Measurements from ENCODE around the gene GALNT9. TPM values are rescaled to one million over a fixed set of nuclear protein-coding genes. Genes with fewer than 3 reads are reported as not detected.
"Not testable (repeated sequence)": the region's sequence is repeated elsewhere in the genome, so short reads cannot be mapped to it uniquely, and the experiment has no call there.

The GALNT9 gene
- total RNA-seq, 1 experiment from 2014 or later: 1.7 TPM

- no peak for DNase-seq (ENCODE audit: low spot score)
Observed at GRCh38 chr12:132265056-132265800, 64.2 kb downstream of the GALNT9 start.

DNA sequence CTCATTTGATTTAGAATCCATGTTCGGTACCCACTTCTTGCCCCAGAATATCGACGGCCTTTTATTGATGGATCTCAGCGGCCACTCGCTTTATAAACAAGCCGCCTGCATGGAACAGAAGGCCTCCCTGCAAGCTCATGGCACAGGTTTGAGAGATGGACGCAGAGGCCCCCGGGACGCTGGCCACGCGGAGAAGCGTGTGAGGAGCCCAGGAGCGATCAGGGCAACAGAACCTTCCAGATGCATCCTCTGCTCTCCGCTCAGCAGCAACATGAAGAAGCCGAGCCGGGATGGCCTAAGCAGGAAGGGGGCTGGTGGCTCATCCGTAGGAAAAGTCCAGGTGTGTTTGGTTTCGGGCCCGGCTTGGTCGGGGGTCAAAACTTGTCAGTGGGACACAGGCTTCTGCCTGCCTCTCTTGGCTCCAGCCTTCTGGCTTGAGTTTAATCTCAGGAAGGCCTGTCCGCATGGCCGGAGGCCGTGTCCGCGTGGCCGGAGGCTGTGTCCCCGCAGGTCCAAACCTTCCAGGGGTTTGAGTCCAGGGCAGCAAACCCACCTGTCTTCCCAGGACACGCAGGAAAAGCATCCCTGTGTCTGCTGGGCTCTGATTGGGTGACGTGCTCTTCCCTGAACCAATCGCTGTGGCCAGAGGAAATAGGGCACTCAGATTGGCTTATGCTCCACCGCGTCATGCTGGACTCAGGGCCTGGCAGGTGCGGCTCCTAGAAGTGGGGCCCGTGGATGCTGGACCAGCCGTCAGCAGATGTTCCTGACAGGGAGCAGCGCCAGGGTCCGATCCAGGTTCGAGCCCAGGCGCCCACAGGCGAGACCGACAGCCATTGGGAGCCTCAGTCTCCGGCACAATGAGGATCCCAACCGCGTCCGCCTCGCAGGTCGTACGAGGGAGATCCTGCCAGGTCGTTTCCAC, 65.0 kb downstream of the GALNT9 start:
- no peak for DNase-seq (ENCODE audit: low spot score)

- DNase-seq (ENCODE audit: low spot score): no peak
Observed at GRCh38 chr12:132263451-132264049, 65.8 kb downstream of the GALNT9 start.

DNA sequence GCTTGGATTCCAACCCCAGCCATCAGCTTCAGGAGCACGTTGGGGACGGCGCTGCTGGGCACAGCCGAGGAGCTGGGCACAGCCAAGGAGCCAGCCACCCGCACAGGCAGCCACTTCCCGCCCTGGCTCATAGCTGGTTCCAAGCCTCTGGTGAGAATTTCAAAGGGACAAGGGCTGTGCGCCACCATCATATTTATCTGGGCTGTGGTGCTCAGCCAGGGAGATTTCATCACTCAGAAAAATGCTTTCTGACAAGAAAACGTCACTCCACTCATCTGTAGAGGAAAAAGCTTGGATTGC, 66.4 kb downstream of the GALNT9 start:
- DNase-seq (ENCODE audit: low spot score): no peak

- no peak for DNase-seq (ENCODE audit: low spot score)
Observed at GRCh38 chr12:132262256-132263060, 66.9 kb downstream of the GALNT9 start.

- DNase-seq (ENCODE audit: low spot score): no peak
Observed at GRCh38 chr12:132261328-132262138, 67.9 kb downstream of the GALNT9 start.

GRCh38 chr12:132260721-132261120, 68.7 kb downstream of the GALNT9 start:
- DNase-seq (ENCODE audit: low spot score): no peak

DNA sequence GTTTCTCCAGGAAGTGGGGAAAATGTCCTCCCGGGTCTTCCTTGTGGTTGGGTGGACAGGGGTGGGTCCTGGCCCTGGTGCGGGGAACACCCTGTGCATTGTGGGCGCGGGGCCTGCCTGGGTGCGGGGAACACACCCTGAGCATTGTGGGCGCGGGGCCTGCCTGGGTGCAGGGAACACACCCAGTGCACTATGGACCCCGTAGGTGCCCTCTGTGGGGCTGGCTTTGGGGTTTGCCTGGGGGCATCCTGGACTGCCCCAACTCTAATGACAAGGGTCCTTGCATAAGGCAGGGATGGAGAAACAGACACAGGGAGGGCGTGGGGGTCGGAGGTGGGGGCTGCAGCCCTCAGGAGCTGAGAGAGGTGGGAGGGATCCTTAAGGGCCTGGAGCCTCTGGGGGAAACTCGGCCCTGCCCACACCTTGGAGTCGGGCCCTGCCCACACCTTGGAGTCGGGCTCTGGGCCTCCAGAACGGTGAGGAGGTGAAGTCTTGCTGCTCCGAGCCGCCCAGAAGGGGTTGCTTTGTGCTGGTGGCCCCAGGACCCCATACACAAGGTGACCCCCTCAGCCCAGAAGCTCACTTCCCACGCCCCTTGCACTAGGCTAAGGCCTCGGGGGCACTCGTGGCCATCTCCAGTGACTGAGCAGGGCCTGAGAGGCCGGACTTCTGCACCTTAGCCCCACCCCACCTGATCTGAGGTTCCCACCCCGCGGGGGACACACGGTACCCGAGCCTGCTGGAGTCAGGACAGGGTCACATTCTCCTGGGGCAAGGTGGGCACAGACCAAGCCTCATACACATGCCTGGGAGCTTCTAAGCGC, 69.3 kb downstream of the GALNT9 start:
- DNase-seq (ENCODE audit: low spot score): no peak

- peak; percentile 63 for DNase-seq (ENCODE audit: low spot score)
Observed at GRCh38 chr12:132259364-132259871, 70.0 kb downstream of the GALNT9 start.

DNA sequence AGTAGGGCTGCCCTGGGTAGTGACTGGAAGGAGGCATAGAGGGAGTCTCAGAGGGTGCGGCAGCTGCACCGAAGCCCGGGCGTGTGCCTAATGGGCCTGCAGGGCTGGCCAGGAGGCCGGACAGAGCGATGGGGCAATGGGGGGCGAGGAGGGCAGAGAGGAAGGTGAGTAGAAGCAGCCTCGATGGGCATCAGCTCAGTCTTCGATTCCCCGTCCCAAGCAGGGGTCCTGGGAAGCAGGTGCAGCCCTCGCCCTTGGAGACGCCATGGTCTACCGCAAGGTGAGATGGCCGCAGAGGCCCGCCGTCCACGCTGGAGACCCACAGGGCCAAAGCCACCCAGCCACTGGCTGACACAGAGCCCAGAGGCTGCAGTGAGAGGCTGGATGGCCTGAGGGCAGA, 70.8 kb downstream of the GALNT9 start:
- DNase-seq (ENCODE audit: low spot score): no peak

- no peak for DNase-seq (ENCODE audit: low spot score)
Observed at GRCh38 chr12:132257955-132258490, 71.4 kb downstream of the GALNT9 start.

- DNase-seq (ENCODE audit: low spot score): no peak
Observed at GRCh38 chr12:132257206-132257954, 72.0 kb downstream of the GALNT9 start.

DNA sequence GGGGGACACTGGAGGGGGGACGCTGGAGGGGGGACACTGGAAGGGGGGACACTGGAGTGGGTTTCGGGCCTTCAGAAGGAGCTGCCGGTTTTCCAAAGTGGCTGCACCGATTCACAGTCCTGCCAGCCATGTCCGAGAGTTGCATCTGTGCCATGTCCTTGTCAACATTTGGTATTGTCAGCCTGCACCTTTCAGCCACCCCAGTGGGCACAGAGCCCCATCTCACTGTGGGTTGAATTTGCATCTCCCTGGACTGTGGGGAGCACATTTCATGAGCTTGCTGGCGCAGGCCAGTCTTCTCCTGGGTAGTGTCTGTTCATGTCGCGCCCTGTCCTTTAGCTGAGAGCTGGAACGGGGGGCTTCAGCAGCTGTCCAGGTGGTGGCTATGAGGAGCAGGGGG, 72.7 kb downstream of the GALNT9 start:
- no peak for DNase-seq (ENCODE audit: low spot score)

- DNase-seq (ENCODE audit: low spot score): no peak
Observed at GRCh38 chr12:132255642-132256041, 73.7 kb downstream of the GALNT9 start.

GRCh38 chr12:132253698-132254480, 75.5 kb downstream of the GALNT9 start:
- no peak for DNase-seq (ENCODE audit: low spot score)

DNA sequence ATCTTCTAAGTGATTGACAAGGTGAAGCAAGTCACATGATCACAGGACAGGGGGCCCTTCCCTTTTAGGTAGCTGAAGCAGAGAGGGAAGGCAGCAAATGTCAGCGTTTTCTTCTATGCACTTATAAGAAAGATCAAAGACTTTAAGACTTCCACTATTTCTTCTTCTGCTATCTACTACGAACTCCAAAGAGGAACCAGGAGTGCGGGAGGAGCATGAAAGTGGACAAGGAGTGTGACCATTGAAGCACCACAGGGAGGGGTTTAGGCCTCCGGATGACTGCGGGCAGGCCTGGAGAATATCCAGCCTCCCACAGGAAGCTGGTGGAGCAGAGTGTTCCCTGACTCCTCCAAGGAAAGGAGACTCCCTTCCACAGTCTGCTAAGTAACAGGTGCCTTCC, 76.4 kb downstream of the GALNT9 start:
- not testable (repeated sequence) for DNase-seq (ENCODE audit: low spot score)

DNA sequence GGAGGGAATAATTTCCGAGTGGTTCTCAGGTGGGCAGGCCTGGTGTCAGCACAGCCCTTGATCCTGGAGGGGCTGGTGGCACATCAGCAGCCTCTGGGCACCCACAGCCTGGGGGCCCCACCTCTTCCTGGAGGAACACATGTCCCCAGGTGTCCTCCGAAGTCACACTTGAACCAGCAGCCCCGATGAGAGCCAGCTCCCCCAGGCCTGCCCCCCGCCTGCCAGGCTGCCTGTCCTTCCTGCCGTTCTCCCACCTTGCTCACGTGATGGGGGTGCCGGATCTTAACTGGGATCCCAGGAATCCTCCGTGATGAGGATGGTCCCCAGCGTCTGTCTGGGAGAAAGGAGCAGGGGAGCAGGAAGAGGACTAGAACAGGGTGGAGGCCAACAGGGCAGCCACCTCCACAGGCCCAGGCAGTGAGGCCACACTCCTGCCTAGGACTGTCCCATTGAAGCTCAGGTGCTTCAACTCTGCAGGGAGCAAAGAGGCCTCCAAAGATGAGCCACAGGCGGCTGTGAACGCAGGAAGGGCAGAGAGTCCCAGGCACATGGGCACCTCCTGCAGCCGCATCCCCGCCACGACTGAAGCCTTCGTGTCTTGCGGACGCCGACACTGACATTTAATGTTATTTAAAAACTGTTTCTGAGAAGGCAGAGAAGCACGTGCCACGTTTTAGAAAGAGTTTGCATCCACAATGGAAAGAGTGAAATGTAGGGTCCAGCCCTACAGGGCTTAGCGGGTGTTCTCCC, 77.5 kb downstream of the GALNT9 start:
- no peak for DNase-seq (ENCODE audit: low spot score)

Measured in H4 (cell line).